NOMO-1 treated with dmso at 0.1 percent for 144 hours (cell line): ENCODE data around the gene NHP2.
A peak's percentile ranks its signal among the peaks of the same experiment; 100 is the strongest.
"Not testable (repeated sequence)": the region's sequence is repeated elsewhere in the genome, so short reads cannot be mapped to it uniquely, and the experiment has no call there.

Experiments used
- DNase-seq: peaks from one replicate; lab custom pipeline; 2025; ENCODE audit not compliant: unreplicated experiment; lab: John Stamatoyannopoulos, UW

NHP2 gene

DNA sequence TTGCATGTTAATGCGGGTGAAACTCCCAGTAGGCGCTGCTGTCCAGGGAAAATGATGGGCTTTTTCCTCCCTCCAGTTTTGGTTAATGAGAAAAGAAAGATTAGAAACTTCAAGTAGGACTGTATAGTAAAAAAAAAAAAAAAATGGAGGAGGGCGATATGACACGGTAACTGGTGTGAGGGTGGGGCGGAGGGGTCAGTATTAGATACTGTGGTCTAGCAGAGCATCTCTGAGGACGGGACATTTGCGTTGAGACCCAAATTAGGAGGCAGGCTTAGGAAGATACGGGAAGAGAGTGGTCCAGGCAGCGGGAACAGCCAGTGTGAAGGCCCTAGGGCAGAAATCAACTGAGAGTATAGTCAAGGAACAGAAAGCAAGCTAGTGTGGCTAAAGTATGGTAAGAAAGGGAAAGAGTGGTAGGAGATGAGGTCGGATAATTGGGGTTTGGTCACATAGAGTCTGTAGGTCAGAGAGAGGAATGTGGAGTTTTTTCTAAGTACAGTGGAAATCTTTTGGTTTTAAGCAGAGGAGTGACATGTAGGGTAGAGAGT is 22.2 kb downstream of the NHP2 start:
- no peak for DNase-seq

DNA sequence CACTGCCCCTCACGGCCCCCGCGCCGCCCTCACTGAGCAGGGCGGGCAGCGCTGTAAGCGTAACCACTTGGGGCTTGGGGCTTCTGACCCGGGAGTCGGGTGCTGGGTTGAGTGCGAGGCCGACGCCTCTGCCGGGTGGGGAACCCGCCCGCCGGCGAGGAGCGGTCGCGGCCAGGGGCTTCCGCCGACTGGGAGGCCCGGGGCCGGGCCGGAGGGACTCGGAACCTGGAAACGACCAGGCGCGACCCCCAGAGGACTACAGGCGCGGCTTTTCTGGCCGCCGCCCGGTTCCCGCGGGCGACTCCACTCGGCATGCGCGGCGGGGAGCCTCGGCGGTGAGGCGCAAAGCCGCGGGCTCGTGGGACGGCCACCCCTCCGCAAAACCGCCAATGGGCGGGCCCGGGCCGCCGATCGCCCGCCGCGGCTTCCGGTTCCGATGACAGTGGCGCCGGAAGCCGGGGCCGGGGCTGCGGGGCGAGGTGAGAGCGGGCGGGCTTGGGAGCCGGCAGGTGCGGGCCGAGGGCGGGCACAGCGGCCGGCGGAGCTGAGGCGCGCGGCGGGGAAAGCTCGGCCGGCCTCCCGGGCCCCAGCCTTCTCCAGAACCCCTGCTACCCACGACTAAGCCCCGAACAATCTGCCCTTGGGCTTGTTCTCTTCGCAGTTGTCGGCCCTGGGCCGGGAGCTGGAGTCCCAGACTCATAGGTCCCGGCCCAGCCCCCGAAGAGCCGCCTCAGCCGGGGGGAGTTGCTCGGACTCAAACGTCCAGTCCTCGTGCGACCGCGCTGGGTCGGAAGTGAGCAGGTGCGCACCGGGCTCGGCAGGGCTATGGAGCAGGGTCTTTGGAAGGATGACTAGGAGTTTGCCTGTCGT is 22.9 kb downstream of the NHP2 start, which contains the start of gene RMND5B:
TSS of gene RMND5B (plus strand) at position 439 of the 870 bp plus-strand sequence. CDS start 7,106 bp downstream, outside the sequence.
- DNase-seq: peak; percentile 75

DNA sequence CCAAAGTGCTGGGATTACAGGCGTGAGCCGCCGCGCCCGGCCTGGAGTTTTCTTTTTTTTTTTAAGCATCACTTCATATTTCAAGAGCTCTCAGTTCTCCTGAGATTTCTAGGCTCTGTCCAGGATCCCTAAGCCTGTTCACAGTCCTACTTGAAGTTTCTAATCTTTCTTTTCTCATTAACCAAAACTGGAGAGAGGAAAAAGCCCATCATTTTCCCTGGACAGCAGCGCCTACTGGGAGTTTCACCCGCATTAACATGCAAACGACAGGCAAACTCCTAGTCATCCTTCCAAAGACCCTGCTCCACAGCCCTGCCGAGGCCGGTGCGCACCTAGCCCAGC is 23.5 kb downstream of the NHP2 start:
- DNase-seq: not testable (repeated sequence)

DNA sequence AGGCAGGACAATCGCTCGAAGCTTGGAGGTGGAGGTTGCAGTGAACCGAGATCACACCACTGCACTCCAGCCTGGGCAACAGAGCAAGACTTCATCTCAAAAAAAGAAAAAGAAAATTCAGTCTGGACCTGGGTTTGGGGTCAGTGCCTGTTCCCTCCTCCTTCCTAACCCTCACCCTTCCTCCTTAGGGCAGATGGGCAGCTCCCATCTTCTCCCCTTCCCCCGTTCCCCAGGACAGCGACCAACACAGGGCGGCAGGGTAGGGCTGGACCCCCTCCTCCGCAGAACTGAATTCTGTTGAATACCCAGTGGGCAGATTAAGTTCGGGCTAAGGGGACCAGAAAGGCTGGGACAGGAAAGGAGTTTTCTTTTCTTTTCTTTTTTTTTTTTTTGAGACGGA is 24.4 kb downstream of the NHP2 start:
- no peak for DNase-seq

DNA sequence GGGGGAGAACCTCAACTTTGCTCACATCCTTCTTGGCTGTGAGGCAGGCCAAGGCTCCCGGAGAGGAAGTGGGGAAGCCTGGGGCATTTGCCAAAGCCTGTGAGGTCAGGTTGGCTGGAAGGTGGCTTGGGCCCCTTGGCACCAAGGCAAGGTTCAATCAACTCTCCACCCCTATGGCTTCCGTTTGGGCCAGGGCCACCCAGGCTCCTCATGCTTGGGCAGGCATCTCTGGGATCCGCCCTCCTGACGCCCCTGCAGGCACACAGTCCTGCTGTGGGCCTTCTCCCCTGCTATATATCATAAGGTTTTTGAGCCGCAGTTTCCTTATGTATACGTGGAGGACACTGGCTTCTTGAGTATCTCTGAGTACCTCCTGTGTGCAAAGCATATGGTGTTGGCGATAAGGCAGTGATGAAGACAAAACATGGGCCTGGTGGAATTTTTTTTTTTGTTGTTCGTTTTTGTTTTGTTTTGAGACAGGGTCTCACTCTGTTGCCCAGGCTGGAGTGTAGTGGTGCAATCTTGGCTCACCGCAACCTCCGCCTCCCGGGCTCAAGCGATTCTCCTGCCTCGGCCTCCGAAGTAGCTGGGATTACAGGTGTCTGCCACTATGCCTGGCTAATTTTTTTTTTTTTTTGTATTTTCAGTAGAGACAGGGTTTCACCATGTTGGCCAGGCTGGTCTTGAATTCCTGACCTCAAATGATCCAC is 26.2 kb downstream of the NHP2 start:
- not testable (repeated sequence) for DNase-seq

DNA sequence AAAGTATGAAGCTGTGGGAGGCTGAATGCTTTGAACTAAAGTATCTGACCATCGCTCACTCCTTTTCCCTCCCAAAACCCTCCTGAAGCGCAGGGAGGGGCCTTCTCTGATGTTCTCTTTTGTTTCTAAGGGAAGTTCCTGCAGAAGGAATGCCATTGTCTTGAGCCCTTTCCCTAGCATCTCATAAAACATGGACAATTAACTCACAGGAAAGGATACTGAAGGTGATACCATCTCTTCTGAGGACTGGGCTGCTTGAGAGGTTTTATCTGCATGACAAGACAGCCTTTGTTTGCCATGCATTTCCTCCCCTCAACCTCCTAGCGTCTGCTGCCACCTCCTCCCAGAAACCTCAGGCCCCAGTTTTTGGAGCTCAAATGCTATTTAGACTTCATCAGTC is 27.1 kb downstream of the NHP2 start:
- DNase-seq: no peak

DNA sequence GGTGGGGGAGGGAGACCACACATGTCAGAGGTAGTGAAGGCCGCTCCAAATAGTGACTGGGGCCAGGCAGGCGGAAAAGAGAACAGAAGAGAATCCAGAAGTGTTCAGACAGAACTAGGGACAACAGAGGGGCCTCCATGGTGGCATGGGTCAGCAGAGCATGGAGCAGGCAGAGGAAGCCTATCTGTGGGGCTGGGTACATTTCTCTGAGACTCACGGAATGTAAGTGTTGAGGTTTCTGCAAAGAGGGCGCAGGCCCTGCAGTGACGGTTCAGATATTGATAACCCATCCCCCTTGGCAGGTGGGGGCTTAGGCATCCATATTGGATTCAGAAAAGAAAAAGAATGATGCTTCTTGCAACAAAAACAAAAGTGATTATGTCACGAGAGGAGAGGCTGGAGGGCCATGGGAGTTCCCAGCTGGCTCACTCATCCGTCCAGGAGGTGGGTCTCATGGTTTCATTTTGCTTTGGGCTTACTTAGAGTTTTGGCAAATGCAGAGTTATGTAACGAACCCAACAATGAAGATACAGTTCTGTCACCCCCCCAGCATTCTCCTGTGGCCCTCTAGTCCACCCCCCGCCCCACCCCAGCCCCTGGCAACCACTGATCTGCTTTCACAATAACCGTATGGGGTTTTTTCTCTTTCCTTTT is 28.3 kb downstream of the NHP2 start:
- no peak for DNase-seq

DNA sequence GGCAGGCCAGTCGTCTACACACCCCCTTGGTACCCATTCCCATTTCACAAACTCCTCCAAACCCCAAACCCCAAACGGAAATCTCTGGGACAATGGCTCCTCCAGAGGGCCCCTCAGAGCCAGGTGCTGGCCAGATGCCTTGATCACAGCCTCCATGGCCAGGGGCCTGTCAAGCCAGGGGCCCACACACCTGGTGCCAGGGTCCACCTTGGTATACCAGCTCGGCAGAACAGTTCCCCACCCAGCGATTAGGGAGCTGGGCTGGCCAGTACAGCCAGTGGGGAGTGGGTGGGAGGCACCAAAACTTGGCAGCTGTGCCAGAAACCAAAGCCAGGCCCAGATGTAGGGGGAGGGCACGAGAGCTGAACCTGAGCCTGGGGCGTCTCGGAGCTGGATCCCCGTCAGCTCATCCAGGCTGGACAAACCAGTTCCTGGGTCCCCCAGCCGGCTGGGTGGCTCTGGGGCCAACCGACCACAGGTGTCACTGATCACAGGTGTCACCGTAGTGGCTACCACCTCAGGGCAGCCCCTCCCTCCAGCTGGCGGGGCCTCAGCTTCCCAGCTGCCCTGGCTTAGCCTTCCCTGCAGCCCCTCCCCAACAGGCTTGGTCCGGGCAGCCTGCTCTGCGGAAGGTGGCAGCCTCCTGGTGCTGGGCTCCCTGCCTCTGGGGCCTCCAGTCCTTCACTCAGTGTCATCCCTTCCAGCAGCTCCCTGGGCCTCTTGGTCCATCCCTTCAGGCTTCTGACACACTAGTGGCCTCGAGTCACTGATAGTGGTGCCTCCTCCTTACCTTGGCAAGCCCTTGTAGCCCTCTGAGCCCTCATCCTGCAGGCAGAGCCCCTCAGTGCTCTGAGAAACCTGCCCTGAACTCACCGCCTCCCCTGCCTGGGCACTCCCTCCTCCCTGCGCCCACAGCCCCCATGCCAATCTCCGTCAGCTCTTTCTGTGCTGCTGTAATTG is 29.4 kb downstream of the NHP2 start:
- DNase-seq: no peak

DNA sequence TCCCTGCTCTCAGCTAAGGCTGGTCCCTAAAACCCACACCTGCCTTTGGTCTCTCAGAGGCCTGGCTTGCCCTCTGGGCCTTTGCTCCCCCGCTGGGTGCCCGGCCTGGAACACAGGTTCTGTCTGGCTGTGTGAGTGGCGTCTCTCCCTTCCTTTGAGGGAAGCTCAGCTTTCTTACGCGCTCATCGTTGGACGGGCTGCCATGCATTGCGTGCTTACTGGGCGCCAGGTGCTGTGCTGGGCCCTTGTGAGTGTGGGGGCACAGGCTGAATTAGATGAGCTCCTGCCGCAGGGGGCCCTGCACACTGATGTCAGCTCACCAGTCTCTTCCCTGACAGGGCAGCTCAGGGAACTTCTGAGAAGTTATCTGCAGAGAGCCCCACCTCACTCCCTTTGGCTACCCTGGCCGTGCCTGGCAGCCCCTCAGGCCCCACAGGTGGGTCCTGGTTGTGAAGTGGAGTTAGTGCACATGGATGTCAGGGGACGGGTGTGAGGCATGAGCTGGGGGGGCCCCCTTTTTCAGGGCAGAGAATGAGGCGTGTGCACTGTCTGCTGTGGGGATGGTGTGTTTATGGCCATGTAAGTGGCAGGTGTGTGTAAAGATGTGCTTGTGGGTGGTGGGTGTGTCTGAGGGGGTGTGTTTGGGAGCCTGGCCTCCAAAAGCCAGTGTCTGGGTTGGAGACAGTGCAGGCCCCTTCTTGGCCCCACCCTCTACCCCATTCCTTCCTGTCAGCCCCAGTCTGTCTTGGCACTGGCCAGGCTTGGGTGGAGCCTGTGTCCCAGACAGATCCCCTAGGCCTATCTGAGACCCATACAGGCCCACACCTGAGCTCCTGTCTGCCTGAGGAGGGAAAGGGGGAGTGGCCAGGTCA is 30.4 kb downstream of the NHP2 start:
- no peak for DNase-seq

DNA sequence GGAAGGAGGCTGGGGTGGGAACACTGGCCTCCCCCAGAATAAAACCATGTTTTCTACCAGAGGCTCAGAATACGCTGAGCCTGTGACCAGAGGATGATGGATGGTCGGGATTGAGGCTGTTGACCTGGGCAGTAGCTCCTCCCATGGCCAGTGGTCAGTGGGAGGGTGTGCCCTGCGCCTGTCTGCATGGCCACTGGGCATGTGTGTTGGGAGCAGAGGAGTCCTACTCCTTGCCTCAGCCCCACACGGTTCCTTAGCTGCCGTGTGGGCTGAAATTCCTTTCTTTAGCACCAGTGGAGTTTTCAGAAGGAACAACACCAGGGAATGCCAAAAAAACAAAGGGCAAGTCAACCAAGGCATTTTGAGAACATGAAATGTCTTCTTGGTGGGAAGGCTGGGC is 31.3 kb downstream of the NHP2 start:
- DNase-seq: no peak

DNA sequence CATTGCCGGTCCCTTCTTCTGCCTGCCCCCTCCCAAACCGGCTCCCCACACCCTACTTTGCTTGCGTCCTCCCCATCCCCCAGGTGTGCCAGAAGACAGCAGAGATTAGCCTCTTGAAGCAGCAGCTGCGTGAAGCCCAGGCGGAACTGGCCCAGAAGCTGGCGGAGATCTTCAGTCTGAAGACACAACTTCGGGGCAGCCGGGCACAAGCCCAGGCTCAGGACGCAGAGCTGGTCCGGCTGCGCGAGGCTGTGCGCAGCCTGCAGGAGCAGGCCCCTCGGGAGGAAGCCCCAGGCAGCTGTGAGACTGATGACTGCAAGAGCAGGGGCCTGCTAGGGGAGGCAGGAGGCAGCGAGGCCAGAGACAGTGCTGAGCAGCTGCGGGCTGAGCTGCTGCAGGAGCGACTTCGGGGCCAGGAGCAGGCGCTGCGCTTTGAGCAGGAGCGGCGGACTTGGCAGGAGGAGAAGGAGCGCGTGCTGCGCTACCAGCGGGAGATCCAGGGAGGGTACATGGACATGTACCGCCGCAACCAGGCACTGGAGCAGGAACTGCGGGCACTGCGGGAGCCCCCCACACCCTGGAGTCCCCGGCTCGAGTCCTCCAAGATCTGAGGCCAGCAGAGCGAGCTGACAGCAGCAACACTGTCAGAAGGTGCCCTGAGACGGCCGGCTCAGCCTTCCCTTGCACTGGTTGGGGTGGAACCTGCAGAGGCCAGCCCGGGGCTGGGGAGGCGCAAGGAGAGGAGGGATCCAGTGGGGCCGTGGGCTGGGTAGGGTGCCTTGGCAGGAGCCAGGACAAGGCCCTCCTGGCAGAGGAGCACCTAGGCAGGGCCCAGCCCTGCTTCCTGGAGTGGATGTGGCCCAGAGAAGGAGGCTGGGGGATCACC is 32.1 kb downstream of the NHP2 start:
- DNase-seq: no peak

DNA sequence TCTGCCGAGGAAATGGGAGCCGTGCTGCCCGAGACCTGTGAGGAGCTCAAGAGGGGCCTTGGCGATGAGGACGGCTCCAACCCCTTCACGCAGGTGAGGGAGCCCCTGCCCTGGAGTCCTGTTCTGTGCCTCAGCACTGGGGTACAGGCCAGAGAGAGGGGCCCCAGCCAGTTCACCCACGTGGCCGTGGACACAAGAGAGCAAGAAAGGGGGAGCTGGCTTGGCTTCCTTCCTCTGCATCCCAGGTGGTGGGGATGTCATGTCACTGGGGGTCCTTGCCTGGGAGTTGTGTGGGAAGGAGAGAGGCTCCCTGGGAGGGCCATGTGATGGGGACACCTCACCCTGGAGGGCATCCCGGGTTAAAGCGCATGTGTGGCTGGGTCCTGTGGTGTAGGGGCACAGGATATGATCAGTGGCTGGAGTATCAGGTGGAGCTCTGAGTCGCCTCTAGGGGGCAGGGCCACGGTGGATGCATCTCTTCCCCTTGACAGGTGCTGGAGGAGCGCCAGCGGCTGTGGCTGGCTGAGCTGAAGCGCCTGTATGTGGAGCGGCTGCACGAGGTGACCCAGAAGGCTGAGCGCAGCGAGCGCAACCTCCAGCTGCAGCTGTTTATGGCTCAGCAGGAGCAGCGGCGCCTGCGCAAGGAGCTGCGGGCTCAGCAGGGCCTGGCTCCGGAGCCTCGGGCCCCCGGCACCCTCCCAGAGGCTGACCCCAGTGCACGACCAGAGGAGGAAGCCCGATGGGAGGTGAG is 32.9 kb downstream of the NHP2 start:
- peak; percentile 51 for DNase-seq

DNA sequence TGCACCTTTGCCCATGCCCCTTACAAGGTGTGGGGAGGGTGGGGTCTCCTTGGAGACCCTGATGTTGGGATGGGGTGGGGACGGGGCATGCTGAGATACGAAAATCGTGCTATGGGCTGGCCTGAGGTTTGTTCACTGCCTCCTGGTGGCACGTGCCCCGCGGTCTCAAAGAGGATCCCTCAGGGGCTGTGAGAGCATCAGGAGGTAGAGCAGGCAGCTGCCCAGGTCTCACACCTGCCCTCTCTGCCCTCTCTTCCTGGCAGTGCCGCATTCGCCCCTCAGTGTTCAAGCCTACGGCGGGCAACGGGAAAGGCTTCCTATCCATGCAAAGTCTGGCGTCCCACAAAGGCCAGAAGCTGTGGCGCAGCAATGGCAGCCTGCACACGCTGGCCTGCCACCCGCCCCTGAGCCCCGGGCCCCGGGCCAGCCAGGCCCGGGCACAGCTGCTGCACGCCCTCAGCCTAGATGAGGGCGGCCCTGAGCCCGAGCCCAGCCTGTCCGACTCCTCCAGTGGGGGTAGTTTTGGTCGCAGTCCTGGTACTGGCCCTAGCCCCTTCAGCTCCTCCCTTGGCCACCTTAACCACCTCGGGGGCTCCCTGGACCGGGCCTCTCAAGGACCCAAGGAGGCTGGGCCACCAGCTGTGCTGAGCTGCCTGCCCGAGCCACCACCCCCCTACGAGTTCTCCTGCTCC is 33.6 kb downstream of the NHP2 start:
- no peak for DNase-seq

DNA sequence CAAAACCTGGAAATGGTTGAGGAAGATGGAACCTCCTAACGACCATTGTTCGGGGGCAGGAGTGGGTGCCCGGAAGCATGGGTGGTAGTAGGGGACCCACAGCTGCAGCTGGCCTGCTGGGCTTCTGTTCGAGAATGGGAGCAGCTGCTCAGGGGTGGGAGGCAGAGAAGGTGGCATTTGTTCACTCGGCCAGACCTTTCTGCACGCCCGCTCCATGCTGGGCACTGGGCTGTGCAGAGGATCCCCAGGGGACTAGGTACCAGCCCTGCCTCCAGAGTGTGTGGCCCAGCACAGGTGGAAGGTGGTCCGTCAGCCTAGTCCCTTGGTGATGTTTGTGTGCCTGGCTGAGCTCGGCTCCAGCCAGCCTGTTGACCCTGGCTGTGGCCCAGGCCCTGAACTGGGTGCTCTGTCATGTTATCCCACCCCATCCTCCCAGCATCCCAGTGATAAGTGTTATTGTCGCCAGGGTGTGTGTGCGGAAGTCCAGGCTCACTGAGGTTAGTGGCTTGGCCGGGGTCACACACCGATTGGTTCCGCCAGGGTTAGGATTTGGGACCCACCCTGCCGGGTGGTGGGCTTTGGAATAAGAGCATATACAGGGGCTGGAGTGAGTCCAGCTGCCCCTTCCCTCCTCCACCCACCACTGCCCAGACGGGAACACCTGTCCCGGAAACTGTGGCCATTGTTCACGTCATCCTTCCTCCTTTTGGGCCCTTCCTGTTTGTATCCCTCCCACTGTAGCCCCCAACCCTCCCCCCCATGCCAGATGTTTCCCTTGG is 35.6 kb downstream of the NHP2 start:
- no peak for DNase-seq

DNA sequence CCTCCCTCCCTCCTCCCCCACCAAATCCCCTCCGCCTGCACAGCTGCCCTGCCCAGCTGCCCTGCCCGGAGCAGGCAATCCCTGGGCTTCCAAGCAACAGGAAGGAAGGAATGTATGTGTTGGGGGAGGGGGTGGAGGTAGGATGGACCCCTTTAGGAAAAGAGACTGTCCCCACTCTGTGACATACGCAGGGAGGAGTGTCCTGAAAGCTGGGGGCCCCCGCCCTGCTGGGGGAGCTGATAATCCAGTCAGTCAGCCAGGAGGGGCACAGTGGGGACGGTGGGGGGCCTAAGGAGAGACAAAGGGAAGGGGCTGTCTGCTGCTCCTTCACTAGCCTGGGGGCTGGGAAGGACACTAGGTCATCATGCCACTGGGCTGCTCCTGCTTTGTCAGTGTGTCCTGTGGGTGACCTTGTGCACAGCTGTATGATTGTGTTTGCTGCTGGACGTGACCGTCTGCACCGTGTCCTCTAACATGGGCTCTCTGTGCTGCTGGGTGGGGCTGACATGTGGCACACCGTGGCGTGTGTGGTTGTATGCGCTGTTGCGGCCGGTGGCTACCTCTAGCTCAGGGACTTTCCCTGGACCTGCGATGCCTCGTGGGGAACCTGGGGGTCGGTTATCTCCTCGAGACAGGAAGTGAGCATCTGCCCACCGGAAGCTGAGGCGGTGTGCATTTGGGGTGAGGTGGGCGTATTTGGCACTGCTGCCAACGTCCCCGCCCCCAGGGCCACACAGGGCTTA is 37.4 kb downstream of the NHP2 start:
- no peak for DNase-seq

DNA sequence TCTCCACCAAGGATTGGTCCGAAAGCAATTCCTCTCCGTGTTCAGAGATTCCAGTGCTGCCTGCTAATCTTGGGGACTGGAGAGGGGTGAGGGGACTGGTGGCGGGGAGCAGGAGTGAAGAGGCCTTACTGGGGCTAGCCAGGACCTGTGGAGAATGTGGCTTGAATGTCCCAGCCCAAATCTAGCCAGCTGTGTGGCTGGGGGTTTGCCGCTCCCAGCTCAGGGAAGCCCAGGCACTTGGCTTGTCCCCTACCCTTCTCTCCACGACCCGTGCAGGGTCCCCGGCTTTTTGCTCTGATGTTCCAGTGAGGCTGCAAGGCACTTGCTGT is 37.9 kb downstream of the NHP2 start:
- DNase-seq: no peak
